HG02852 (cell line): ENCODE data around the gene GRK5.

ENCODE experiments used
- ATAC-seq: cut with Tn5 transposase; IDR thresholded peaks from one replicate; pipeline ENCODE4 v1.9.1; 2021; ENCODE audit warnings: mild to moderate bottlenecking, moderate library complexity; ENCODE audit not compliant: unreplicated experiment

Gene GRK5

DNA sequence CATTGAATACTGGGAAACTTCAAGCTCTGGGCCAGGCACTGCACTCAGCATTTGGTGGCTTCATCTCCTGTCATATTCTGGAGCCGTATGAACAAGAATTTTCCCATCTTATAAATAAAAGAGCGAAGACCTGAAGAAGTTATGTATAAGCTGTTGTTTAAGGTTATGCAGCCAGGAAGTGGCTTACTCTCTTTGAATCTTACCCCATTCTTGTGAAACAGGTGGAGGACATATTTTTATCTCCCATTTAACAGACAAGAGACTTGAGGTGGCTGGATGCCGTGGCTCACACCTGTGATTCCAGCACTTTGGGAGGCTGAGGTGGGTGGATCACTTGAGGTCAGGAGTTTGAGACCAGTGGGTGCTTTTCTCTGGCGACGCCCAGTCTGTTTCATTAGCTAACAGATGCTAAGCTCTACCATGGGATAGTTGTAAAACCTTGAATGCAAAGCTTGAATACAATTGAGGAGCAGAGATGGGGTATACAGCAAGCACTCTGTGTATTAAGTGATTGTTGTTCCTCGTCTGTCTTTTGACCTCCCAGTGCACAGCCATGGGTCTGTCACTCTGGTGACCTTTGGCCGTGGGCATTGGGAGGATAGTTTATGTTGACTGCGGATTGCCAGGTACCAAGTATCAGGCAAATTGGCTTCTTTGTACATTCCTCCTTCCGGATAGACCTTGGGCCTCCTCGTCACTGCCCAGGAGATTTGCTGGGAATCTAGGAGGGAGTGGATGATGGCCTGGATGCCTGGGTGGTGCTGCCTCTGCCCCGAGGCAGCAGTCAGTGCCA is 85.8 kb downstream of the GRK5 start:
- ATAC-seq: no peak

DNA sequence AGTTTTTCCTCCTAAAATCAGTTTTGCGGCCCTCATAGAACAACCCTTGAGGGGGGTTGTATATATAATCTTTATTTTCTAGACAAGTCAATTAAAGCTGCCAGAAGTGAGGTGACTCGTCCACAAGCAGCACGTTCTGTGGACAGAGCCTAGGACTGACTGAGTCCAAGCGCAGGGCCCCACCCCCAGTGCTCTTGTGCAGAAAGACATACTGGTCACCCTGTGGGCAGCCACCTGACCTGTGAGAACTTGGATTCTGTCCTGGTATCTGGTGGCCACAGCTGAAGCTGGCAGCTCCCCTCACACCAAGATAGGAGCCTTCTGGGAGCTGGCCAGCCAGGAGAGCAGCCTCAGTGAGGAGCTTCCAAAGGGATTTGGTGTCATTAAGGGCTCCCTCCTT is 89.3 kb downstream of the GRK5 start:
- ATAC-seq: no peak

DNA sequence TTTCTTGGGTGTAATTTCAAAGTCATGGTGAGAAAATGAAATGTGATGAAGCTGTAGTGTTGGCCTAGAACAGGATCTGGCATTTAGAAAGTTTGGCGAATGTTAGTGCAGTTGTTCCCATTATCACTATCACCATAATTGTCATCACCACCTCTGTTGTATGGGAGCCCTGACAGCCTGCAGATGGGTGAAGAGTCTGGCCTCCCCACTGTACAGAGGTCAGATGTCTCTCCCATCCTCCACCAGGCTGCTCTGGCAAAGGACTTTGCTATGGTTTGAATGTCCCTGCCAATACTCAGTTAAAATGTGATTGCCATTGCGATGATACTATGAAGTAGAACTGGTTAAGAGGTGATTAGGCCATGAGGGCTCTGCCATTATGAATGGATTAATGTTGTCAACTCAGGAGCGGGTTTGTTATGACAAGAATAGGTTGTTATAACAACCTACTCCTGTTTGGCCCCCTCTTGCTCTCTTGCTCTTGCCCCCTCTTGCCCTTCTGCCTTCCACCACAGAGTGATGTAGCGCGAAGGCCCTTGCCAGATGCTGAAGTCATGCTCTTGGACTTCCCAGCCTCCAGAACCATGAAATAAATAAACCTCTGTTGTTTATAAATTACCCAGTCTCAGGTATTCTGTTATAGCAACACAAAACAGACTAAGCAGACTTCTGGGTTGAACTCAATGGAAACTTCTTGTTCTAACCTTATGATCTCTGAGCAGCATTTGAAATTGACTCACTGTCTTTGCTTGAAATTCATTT is 90.0 kb downstream of the GRK5 start:
- no peak for ATAC-seq

DNA sequence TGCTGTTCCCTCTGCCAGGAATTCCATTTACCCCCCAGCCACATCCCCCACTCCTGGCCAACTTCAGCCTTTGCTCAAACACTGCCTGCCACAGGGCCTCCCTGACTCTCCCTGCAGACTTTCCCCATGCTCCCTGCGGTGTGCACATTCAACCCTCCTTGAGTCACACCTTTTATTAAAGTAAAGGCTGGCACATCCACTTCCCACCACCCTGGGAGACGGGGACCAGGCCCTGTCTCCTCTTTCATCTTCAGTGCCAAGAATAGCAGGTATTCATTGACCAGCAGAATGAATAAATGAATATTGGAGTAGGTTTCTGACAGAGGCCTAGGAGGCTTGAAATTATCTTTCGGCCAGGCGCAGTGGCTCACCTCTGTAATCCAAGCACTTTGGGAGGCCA is 91.4 kb downstream of the GRK5 start:
- ATAC-seq: no peak

DNA sequence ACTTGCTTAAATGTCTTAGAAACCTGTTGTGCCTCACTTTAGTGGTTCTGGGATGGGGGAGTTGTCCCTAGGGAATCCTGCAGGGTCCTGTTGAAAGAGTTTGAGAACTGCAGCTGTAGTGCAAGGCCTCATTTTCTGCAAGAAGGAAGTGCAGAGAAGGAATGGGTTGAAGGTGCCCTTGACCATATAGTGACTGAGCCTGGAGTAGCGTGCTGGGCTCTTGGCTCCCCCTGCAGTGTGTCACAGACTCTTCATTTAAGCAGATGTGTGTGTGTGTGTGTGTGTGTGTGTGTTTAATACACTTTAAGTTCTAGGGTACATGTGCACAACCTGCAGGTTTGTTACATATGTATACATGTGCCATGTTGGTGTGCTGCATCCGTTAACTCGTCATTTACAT is 92.2 kb downstream of the GRK5 start:
- ATAC-seq: no peak

GRCh38 chr10:119301397-119301796 is 94.0 kb downstream of the GRK5 start:
- ATAC-seq: no peak

DNA sequence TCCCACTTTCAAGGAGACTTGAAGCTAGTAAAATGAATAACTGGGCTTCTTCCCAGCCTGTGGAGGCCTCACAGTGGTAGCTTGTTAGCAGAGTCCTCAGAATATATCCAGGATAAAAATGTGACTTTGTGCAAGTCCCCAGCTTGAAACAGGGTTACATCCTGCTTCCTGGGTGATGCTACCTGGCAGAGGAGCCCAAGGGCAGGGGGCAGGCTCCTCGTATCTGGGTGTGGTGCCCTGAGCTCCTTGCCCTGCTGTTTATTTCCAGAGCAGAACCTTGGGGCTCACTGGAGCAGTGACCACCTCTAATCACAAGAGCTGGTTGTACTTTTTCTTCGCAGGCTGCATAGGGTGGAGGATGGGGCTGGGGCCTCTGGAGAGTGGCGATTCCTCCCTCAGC is 94.8 kb downstream of the GRK5 start:
- no peak for ATAC-seq

DNA sequence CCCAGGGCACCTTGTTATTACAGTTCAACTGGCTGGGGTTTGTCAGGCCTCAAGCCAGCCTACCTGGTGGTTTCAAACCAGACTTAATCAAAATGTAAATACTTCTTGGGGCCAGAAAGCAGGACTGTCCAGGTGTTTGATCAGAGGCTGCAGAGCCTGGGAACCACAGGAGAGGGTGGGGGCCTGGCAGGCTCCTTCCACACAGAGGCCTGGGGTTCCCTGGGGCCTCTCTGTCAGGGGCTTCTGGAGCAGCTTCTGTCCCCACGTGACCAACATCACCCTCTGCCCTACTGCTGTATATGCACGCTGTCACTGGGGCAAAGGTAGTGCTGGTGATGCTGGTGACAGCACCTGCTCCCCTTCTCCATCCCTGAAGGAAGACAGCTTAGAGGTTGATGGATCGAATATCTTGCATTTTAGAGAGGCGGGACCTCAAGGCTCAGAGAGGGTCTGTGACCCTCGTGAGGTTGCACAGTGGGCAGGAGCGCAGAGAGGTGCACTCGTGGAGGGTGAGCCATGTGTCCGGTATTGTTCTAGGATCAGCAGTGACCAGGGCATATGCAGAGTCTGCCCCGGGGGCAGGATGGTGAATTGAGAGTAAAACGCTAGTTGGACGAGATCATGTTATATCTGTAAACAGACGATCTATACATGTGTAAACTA is 95.4 kb downstream of the GRK5 start:
- no peak for ATAC-seq

DNA sequence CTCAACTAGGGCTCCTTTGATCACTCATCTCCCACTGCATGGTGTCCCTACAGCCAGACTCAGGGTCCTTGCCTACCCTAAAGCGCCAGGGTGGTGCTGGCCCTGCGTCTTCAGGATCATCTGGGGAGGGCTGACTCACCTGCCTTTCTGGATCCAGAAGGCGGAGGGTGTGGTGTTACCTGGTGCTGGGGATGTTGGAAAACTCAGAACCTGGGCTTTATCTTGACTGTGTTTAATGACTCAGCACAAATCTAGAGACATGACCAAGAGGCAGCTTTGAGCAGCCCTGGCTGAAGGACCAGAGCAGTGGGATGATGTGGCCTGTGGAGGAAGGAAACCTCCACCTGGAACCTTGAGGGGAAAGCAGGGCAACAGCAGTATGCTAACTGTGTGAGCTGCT is 96.5 kb downstream of the GRK5 start:
- no peak for ATAC-seq

- ATAC-seq: no peak
Observed at GRCh38 chr10:119304541-119304940, 97.2 kb downstream of the GRK5 start.

GRCh38 chr10:119305860-119306513 is 98.6 kb downstream of the GRK5 start:
- ATAC-seq: peak; percentile 58

- ATAC-seq: peak; percentile 76
Observed at GRCh38 chr10:119306514-119306951, 99.2 kb downstream of the GRK5 start.

GRCh38 chr10:119306986-119307392 is 99.6 kb downstream of the GRK5 start:
- peak; percentile 1 for ATAC-seq

- no peak for ATAC-seq
Observed at GRCh38 chr10:119308089-119308488, 100.7 kb downstream of the GRK5 start.

DNA sequence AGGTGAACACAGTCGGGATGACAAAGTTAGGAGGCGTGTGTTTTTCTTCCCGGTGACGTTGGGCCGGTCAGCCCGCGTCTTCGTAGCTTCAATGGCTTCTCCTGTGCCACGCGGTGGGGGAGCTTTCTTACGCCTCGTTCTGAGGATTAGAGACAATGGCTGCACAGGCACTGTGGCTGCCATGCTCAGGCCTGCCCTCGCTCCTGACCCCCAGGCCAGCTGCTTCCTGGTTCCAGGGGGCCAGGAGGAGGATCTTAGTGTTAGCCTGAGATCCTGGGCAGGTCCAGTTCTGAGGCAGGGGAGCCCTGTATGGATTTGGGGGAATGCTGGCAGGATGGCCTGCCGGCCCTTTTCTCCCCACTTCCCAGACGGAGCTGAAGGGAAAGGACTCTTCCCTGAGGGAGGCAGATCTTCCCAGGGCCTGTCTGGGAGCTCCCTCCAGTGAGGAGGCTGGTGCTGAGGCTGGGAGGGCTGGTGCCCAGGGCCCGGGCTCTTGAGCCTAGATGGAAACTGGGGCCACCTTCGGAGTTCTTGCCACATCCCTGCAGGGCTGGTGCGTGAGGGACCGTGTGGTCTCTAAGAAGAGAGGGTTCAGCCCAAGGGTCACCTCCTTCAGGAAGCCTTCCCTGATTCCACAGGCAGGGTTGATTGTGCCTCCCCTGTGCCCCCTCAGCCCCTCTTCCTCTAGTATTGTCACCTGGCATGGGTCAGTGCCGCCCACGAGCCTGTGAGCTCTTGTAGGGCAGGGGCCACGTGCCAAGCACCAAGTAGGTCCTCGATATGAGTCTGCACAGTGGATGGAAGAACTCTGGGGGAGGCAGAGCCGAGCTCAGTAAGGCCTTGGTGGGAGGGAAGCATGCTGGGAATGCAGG is 101.4 kb downstream of the GRK5 start:
- no peak for ATAC-seq

DNA sequence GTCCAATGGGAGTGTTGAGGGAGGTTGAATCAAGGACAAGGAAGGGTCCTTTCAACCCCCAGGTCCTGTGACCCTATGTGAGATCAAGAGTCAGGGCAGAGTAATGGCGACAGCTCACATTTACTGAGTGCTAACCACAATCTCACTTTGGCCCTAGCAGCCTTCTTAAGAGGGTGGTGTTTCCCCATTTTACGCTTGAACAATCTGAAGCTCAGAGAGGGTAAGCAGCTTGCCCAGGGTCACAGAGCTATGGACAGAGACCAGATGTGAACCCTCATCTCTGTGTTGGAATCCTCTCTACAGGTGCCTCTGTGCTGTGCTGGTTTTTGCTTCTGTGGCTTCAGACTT is 102.0 kb downstream of the GRK5 start:
- no peak for ATAC-seq

DNA sequence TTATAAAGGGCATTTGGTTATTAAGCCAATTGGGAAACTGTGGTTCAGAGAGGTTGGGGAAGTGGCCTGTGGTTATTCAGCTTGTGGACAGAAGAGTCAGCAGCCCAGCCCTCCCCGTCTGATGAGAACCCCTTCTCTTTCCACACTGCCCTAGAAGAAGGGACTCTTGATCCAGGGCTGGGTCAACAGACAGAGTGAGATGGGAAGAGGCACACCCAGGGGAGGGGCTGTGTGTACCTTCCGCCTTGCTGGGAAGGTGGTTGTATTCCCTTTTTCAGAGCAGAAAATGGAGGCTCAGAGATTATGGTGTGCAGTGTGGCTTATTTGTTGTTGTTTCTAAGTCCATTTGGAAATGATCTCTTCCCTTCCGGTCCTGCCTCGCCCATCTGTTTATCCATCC is 103.4 kb downstream of the GRK5 start:
- no peak for ATAC-seq

DNA sequence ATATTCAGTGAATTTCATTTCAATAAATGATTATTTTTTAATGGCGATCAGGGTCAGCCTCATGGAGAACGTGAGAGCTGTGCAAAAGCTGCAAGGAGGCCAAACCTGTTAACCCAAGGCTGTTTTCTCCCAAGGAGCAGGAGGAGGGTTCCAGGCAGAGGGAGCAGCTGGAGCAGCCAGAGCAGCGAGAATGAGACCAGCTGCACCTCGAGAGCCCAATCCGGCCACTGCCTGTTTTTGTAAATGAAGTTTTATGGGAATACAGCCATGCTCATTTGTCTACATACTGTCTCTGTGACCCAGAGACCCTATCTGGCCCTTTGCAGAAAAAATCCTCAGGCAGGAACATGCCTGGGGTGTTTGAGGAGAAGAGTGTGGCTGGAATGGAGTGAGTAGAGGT is 104.9 kb downstream of the GRK5 start:
- ATAC-seq: no peak

DNA sequence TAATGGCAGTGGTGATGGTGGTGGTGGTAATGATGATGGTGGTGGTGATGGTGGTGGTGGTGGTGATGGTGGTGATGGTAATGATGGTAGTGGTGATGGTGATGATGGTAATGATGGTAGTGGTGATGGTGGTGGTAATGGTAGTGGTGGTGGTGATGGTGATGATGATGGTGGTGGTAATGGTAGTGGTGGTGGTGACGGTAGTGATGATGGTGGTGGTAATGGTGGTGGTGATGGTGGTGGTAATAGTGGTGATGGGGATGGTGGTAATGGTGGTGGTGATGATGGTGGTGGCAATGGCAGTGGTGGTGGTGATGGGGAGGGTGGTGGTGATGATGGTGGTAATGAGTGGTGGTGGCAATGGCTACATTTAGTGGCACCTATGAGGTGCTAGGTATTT is 105.7 kb downstream of the GRK5 start:
- ATAC-seq: no peak

- peak; percentile 70 for ATAC-seq
Observed at GRCh38 chr10:119313644-119314043, 106.3 kb downstream of the GRK5 start.
